Vagina (tissue), 2 donors: ENCODE data around the gene OR51E2.

Experiments
- CTCF ChIP-seq, 3 experiments: fragments of 450-650 bp in 2 of 3; fragments of 200-600 bp in 1 of 3; sonication (generic) in 1 of 3; IDR thresholded peaks; one replicate each; pipeline ENCODE4 v1.5.1; 2017 to 2019; ENCODE audit warnings: antibody characterized with exemption in 3 of 3, mild to moderate bottlenecking in 2 of 3, moderate library complexity in 2 of 3
- POLR2A ChIP-seq, 2 donors: fragments of 450-650 bp; IDR thresholded peaks; one replicate each; pipeline ENCODE4 v1.6.1; 2017; ENCODE audit warnings: antibody characterized with exemption in 2 of 2, mild to moderate bottlenecking in 2 of 2, moderate library complexity in 2 of 2

GRCh38 chr11:4677948-4678347 lies 19.7 kb downstream of the OR51E2 start:
- TF ChIP-seq CTCF (IDR thresholded peaks at IDR 0.05) (no peak), POLR2A (IDR thresholded peaks at IDR 0.05) (no peak)
